ENCODE measurements around the gene POLR3K.

Gene POLR3K

GRCh38 chr16:78444-79150 lies 25.2 kb upstream of the POLR3K start:
- no peak overlapping the region for H3K27ac ChIP-seq (ENCODE audit: low read depth, low read length)
- peaks cover 43% of the 10 kb centered on the region for H3K4me1 ChIP-seq (ENCODE audit: control insufficient read depth, insufficient read depth, low read length)

GRCh38 chr16:77807-78443 lies 24.5 kb upstream of the POLR3K start, which contains the start of gene MPG:
Gene MPG (plus strand): TSS chr16:78225. CDS start chr16:78310, 85 bp downstream.
- no peaks in the 10 kb centered on the region for H3K27me3 ChIP-seq (ENCODE audit: control insufficient read depth, insufficient read depth, low read length)
- peak within 1 kb of the TSS; percentile 64; the same call in 1 of the 2 replicates for H3K9ac ChIP-seq (ENCODE audit: low read depth, low read length)
- peak within 1 kb of the TSS; percentile 42 for H3K27ac ChIP-seq (ENCODE audit: low read depth, low read length)
- H3K4me1 ChIP-seq (ENCODE audit: control insufficient read depth, insufficient read depth, low read length) = peaks cover 49% of the 10 kb centered on the region
- no peaks in the 10 kb centered on the region for H3K9me3 ChIP-seq (ENCODE audit: control insufficient read depth, insufficient read depth, low read length)
- peaks cover 8% of the 10 kb centered on the region for H3K36me3 ChIP-seq (ENCODE audit: control insufficient read depth, insufficient read depth, low read length)
- H3K4me3 ChIP-seq (ENCODE audit: low read depth, low read length) = peak within 1 kb of the TSS; percentile 83

More at GRCh38 chr16:78444-79150, 25.2 kb upstream of the POLR3K start:
- no peaks in the 10 kb centered on the region for H3K9me3 ChIP-seq (ENCODE audit: control insufficient read depth, insufficient read depth, low read length)
- peak overlapping the region; percentile 83 for H3K4me3 ChIP-seq (ENCODE audit: low read depth, low read length)
- peak overlapping the region; percentile 64; the same call in 1 of the 2 replicates for H3K9ac ChIP-seq (ENCODE audit: low read depth, low read length)
- peaks cover 8% of the 10 kb centered on the region for H3K36me3 ChIP-seq (ENCODE audit: control insufficient read depth, insufficient read depth, low read length)
- H3K27me3 ChIP-seq (ENCODE audit: control insufficient read depth, insufficient read depth, low read length) = no peaks in the 10 kb centered on the region

- no peaks in the 10 kb centered on the region for H3K27me3 ChIP-seq (ENCODE audit: control insufficient read depth, insufficient read depth, low read length)
- H3K9me3 ChIP-seq (ENCODE audit: control insufficient read depth, insufficient read depth, low read length) = no peaks in the 10 kb centered on the region
- peaks cover 53% of the 10 kb centered on the region for H3K4me1 ChIP-seq (ENCODE audit: control insufficient read depth, insufficient read depth, low read length)
- peaks cover 8% of the 10 kb centered on the region for H3K36me3 ChIP-seq (ENCODE audit: control insufficient read depth, insufficient read depth, low read length)
- H3K27ac ChIP-seq (ENCODE audit: low read depth, low read length) = peak overlapping the region; percentile 42
- no peak overlapping the region for H3K9ac ChIP-seq (ENCODE audit: low read depth, low read length)
- peak overlapping the region; percentile 83 for H3K4me3 ChIP-seq (ENCODE audit: low read depth, low read length)
Observed at GRCh38 chr16:77273-77806, 23.9 kb upstream of the POLR3K start.

GRCh38 chr16:76535-77272 lies 23.3 kb upstream of the POLR3K start:
- Histone ChIP-seq H3K4me3 (ENCODE audit: low read depth, low read length) (no peak overlapping the region), H3K4me1 (ENCODE audit: control insufficient read depth, insufficient read depth, low read length) (peaks cover 53% of the 10 kb centered on the region)

GRCh38 chr16:75580-76501 lies 22.4 kb upstream of the POLR3K start:
- no peak overlapping the region for H3K9ac ChIP-seq (ENCODE audit: low read depth, low read length)
- no peaks in the 10 kb centered on the region for H3K27me3 ChIP-seq (ENCODE audit: control insufficient read depth, insufficient read depth, low read length)
- H3K4me3 ChIP-seq (ENCODE audit: low read depth, low read length) = no peak overlapping the region
- peaks cover 57% of the 10 kb centered on the region for H3K4me1 ChIP-seq (ENCODE audit: control insufficient read depth, insufficient read depth, low read length)
- peaks cover 8% of the 10 kb centered on the region for H3K36me3 ChIP-seq (ENCODE audit: control insufficient read depth, insufficient read depth, low read length)
- H3K27ac ChIP-seq (ENCODE audit: low read depth, low read length) = peak overlapping the region; percentile 43
- no peaks in the 10 kb centered on the region for H3K9me3 ChIP-seq (ENCODE audit: control insufficient read depth, insufficient read depth, low read length)

More at GRCh38 chr16:76535-77272, 23.3 kb upstream of the POLR3K start:
- Histone ChIP-seq H3K27ac (ENCODE audit: low read depth, low read length) (peak overlapping the region; percentile 18), H3K27me3 (ENCODE audit: control insufficient read depth, insufficient read depth, low read length) (no peaks in the 10 kb centered on the region), H3K36me3 (ENCODE audit: control insufficient read depth, insufficient read depth, low read length) (peaks cover 8% of the 10 kb centered on the region), H3K9ac (ENCODE audit: low read depth, low read length) (no peak overlapping the region), H3K9me3 (ENCODE audit: control insufficient read depth, insufficient read depth, low read length) (no peaks in the 10 kb centered on the region)

GRCh38 chr16:74747-75334 lies 21.4 kb upstream of the POLR3K start:
- peaks cover 58% of the 10 kb centered on the region for H3K4me1 ChIP-seq (ENCODE audit: control insufficient read depth, insufficient read depth, low read length)
- H3K36me3 ChIP-seq (ENCODE audit: control insufficient read depth, insufficient read depth, low read length) = peaks cover 4% of the 10 kb centered on the region
- H3K9me3 ChIP-seq (ENCODE audit: control insufficient read depth, insufficient read depth, low read length) = no peaks in the 10 kb centered on the region
- no peaks in the 10 kb centered on the region for H3K27me3 ChIP-seq (ENCODE audit: control insufficient read depth, insufficient read depth, low read length)
- peak overlapping the region; percentile 43 for H3K27ac ChIP-seq (ENCODE audit: low read depth, low read length)
- no peak overlapping the region for H3K4me3 ChIP-seq (ENCODE audit: low read depth, low read length)
- H3K9ac ChIP-seq (ENCODE audit: low read depth, low read length) = no peak overlapping the region

GRCh38 chr16:74051-74746 lies 20.8 kb upstream of the POLR3K start:
- peaks cover 57% of the 10 kb centered on the region for H3K4me1 ChIP-seq (ENCODE audit: control insufficient read depth, insufficient read depth, low read length)

GRCh38 chr16:72561-73548 lies 19.4 kb upstream of the POLR3K start, which contains the start of gene RHBDF1:
Gene RHBDF1 (minus strand): TSS chr16:72631. CDS start chr16:65015, 7,616 bp downstream.
- Histone ChIP-seq H3K9ac (ENCODE audit: low read depth, low read length) (peak within 1 kb of the TSS; percentile 32; the same call in 1 of the 2 replicates), H3K36me3 (ENCODE audit: control insufficient read depth, insufficient read depth, low read length) (no peaks in the 10 kb centered on the region), H3K27me3 (ENCODE audit: control insufficient read depth, insufficient read depth, low read length) (no peaks in the 10 kb centered on the region), H3K9me3 (ENCODE audit: control insufficient read depth, insufficient read depth, low read length) (no peaks in the 10 kb centered on the region), H3K4me3 (ENCODE audit: low read depth, low read length) (peak within 1 kb of the TSS; percentile 69), H3K27ac (ENCODE audit: low read depth, low read length) (peak within 1 kb of the TSS; percentile 79), H3K4me1 (ENCODE audit: control insufficient read depth, insufficient read depth, low read length) (peaks cover 50% of the 10 kb centered on the region)

More at GRCh38 chr16:74051-74746, 20.8 kb upstream of the POLR3K start:
- Histone ChIP-seq H3K9me3 (ENCODE audit: control insufficient read depth, insufficient read depth, low read length) (no peaks in the 10 kb centered on the region), H3K4me3 (ENCODE audit: low read depth, low read length) (no peak overlapping the region), H3K27me3 (ENCODE audit: control insufficient read depth, insufficient read depth, low read length) (no peaks in the 10 kb centered on the region), H3K36me3 (ENCODE audit: control insufficient read depth, insufficient read depth, low read length) (no peaks in the 10 kb centered on the region), H3K9ac (ENCODE audit: low read depth, low read length) (no peak overlapping the region), H3K27ac (ENCODE audit: low read depth, low read length) (peak overlapping the region; percentile 86)
